DND-41 (cell line): ENCODE results near the gene FAM24A.
"Not testable (repeated sequence)": the region's sequence is repeated elsewhere in the genome, so short reads cannot be mapped to it uniquely, and the experiment has no call there.

Source experiments
- ATAC-seq: fragments of 200-7000 bp; cut with Tn5 transposase; 3 replicates; pipeline ENCODE4 v1.9.1; 2021; ENCODE audit warnings: low read depth; ENCODE audit not compliant: insufficient read depth
- DNase-seq: peaks from one replicate; pipeline ENCODE4 v3.0.0-alpha.2; 2020
- H2AFZ ChIP-seq: 2 replicates; pipeline ENCODE4 v1.6.0; 2012; ENCODE audit warnings: low read depth, low read length
- H3K27ac ChIP-seq: 2 replicates; pipeline ENCODE4 v1.5.1; 2012; ENCODE audit warnings: low read length, inconsistent platforms
- H3K27me3 ChIP-seq: fragments of 200-600 bp; sonication (generic); 2 replicates; pipeline ENCODE4 v1.6.0; 2012; ENCODE audit warnings: low read length, mild to moderate bottlenecking, inconsistent platforms; ENCODE audit not compliant: insufficient read depth, poor library complexity
- H3K36me3 ChIP-seq: 2 replicates; pipeline ENCODE4 v1.5.1; 2012; ENCODE audit warnings: low read length, inconsistent platforms; ENCODE audit not compliant: insufficient read depth
- H3K4me1 ChIP-seq: 2 replicates; pipeline ENCODE4 v1.5.1; 2012; ENCODE audit warnings: mild to moderate bottlenecking, low read length; ENCODE audit not compliant: insufficient read depth
- H3K4me2 ChIP-seq: 2 replicates; pipeline ENCODE4 v1.6.0; 2012; ENCODE audit warnings: mild to moderate bottlenecking, moderate library complexity, low read length, inconsistent platforms; ENCODE audit not compliant: insufficient read depth
- H3K4me3 ChIP-seq, 2 experiments: fragments of 200-600 bp in 1 of 2; shearing (Covaris generic) in 1 of 2; 2 replicates each; pipeline ENCODE4 v1.5.1; 2012 to 2016; ENCODE audit warnings: inconsistent platforms in 2 of 2, low read length in 2 of 2, mild to moderate bottlenecking in 2 of 2, low read depth in 1 of 2, moderate library complexity in 1 of 2
- H3K79me2 ChIP-seq: 2 replicates; pipeline ENCODE4 v1.6.0; 2012; ENCODE audit warnings: low read length, inconsistent platforms; ENCODE audit not compliant: insufficient read depth
- H3K9ac ChIP-seq: 2 replicates; pipeline ENCODE4 v1.6.0; 2012; ENCODE audit warnings: low read depth, mild to moderate bottlenecking, inconsistent platforms, low read length, moderate library complexity
- H3K9me3 ChIP-seq: 2 replicates; pipeline ENCODE4 v1.5.1; 2012; ENCODE audit warnings: low read length, moderate library complexity, mild to moderate bottlenecking, inconsistent platforms; ENCODE audit not compliant: insufficient read depth, severe bottlenecking
- H4K20me1 ChIP-seq: 2 replicates; pipeline ENCODE4 v1.6.0; 2012; ENCODE audit warnings: low read length; ENCODE audit not compliant: insufficient read depth
- CTCF ChIP-seq: IDR thresholded peaks from 2 replicates; pipeline ENCODE4 v1.5.1; 2012; ENCODE audit warnings: borderline replicate concordance, low read length, moderate library complexity, mild to moderate bottlenecking; ENCODE audit not compliant: poor library complexity, severe bottlenecking; ENCODE audit errors: extremely low read depth
- EZH2 ChIP-seq: IDR thresholded peaks from 3 replicates; pipeline ENCODE4 v1.6.1; 2012; ENCODE audit warnings: borderline replicate concordance, low read depth, mild to moderate bottlenecking, moderate library complexity, low read length, inconsistent platforms; ENCODE audit not compliant: severe bottlenecking

The FAM24A gene

GRCh38 chr10:122884166-122884565, 26.2 kb upstream of the FAM24A start:
- H3K4me2 ChIP-seq = no peak overlapping the region
- H3K4me3 ChIP-seq = no peak overlapping the region
- no peak for DNase-seq
- no peak for ATAC-seq
- H3K4me1 ChIP-seq = peaks cover 12% of the 10 kb centered on the region
- no peaks in the 10 kb centered on the region for H4K20me1 ChIP-seq
- H3K9ac ChIP-seq = no peak overlapping the region
- no peaks in the 10 kb centered on the region for H3K36me3 ChIP-seq
- H3K27ac ChIP-seq = no peak overlapping the region
- no peaks in the 10 kb centered on the region for H3K27me3 ChIP-seq
- no peak overlapping the region for H2AFZ ChIP-seq
- H3K9me3 ChIP-seq = no peaks in the 10 kb centered on the region
- H3K79me2 ChIP-seq = peaks cover 2% of the 10 kb centered on the region
- TF ChIP-seq EZH2 (no peak), CTCF (no peak)

GRCh38 chr10:122894261-122894944, 16.0 kb upstream of the FAM24A start:
- Histone ChIP-seq H3K4me1 (no peaks in the 10 kb centered on the region), H2AFZ (no peak overlapping the region), H3K9ac (no peak overlapping the region), H3K27me3 (no peaks in the 10 kb centered on the region), H3K79me2 (no peaks in the 10 kb centered on the region), H3K27ac (no peak overlapping the region), H3K4me2 (no peak overlapping the region), H3K4me3 (no peak overlapping the region), H3K9me3 (no peaks in the 10 kb centered on the region), H3K36me3 (no peaks in the 10 kb centered on the region), H4K20me1 (no peaks in the 10 kb centered on the region)
- DNase-seq (no peak), ATAC-seq (no peak)
- no peak for TF ChIP-seq CTCF
- TF ChIP-seq EZH2 = no peak

- not testable (repeated sequence) for H3K27ac ChIP-seq, DNase-seq, H3K36me3 ChIP-seq, H3K4me3 ChIP-seq, H3K27me3 ChIP-seq, H3K79me2 ChIP-seq, H2AFZ ChIP-seq, H3K9me3 ChIP-seq, H3K4me1 ChIP-seq, H3K9ac ChIP-seq, H4K20me1 ChIP-seq, ATAC-seq, H3K4me2 ChIP-seq
Observed at GRCh38 chr10:122903861-122904260, 6.5 kb upstream of the FAM24A start.

GRCh38 chr10:122911889-122912484, 1.6 kb downstream of the FAM24A start:
- Histone ChIP-seq H3K4me1 (no peaks in the 10 kb centered on the region), H3K9ac (no peak overlapping the region), H3K9me3 (no peaks in the 10 kb centered on the region), H3K27ac (no peak overlapping the region), H4K20me1 (peaks cover 9% of the 10 kb centered on the region; the same call in 1 of the 2 replicates), H2AFZ (no peak overlapping the region), H3K4me3 (no peak overlapping the region), H3K4me2 (no peak overlapping the region), H3K27me3 (no peaks in the 10 kb centered on the region), H3K36me3 (no peaks in the 10 kb centered on the region), H3K79me2 (no peaks in the 10 kb centered on the region)
- peak; percentile 80 for DNase-seq
- peak; percentile 98 for ATAC-seq
- no peak for TF ChIP-seq EZH2
- no peak for TF ChIP-seq CTCF
